Breast epithelium (tissue), 4 donors: ENCODE data around the gene IPCEF1. TPM values are rescaled to one million over a fixed set of nuclear protein-coding genes. Genes with fewer than 3 reads are reported as not detected.
"Not testable (repeated sequence)": the region's sequence is repeated elsewhere in the genome, so short reads cannot be mapped to it uniquely, and the experiment has no call there.

Experiments used
- DNase-seq, 2 donors: peaks; one replicate each; pipeline ENCODE4 v3.0.0-alpha.2; 2019; ENCODE audit warnings: low spot score in 2 of 2
- H3K27ac ChIP-seq, 2 donors: fragments of 200-600 bp; sonication (generic) in 1 of 2; one replicate each; pipeline ENCODE4 v1.5.1; 2016 to 2019; ENCODE audit warnings: mild to moderate bottlenecking in 1 of 2
- H3K27me3 ChIP-seq, 2 donors: fragments of 200-600 bp; sonication (generic) in 1 of 2; one replicate each; pipeline versions ENCODE4 v1.5.1 to v1.6.0; 2017 to 2019; ENCODE audit warnings: control low read depth in 1 of 2, mild to moderate bottlenecking in 1 of 2
- H3K36me3 ChIP-seq: fragments of 200-600 bp; one replicate; pipeline ENCODE4 v1.5.1; 2019
- H3K4me1 ChIP-seq, 2 donors: fragments of 200-600 bp; sonication (generic); one replicate each; pipeline ENCODE4 v1.5.1; 2016 to 2019; ENCODE audit warnings: control low read depth in 1 of 2
- H3K4me3 ChIP-seq, 3 donors: fragments of 200-600 bp; sonication (generic); 1 replicate in 2 of 3; 2 replicates in 1 of 3; pipeline ENCODE4 v1.5.1; 2016 to 2019; ENCODE audit warnings: mild to moderate bottlenecking in 3 of 3, moderate library complexity in 2 of 3
- H3K9me3 ChIP-seq, 2 donors: fragments of 200-600 bp; sonication (generic) in 1 of 2; one replicate each; pipeline ENCODE4 v1.5.1; 2016 to 2019; ENCODE audit warnings: control low read depth in 1 of 2
- POLR2A ChIP-seq: fragments of 450-650 bp; IDR thresholded peaks from one replicate; pipeline ENCODE4 v1.6.1; 2016; ENCODE audit warnings: antibody characterized with exemption, mild to moderate bottlenecking, moderate library complexity
- POLR2AphosphoS5 ChIP-seq, 3 donors: sonication (generic); formaldehyde crosslinking; IDR thresholded peaks; one replicate each; pipeline ENCODE4 v1.6.1; 2017; ENCODE audit warnings: antibody characterized with exemption in 3 of 3
- intact Hi-C: fragments of 100-400 bp; cut with DNase I; formaldehyde crosslinking; loops from one replicate; pipeline ENCODE4 v1.15.1; 2023; ENCODE audit warnings: low total_unique reads
- total RNA-seq, 3 donors: library from RNA; depleted of rRNA; stranded (reverse); fragments of >200 nt; gene quantifications; one replicate each; pipeline ENCODE4 v1.1.0, GENCODE V29; 2016
- TF ChIP-seq, protein P1 (sequence below), 3 donors: fragments of 450-650 bp; IDR thresholded peaks; one replicate each; pipeline ENCODE4 v1.5.1; 2016 to 2017; ENCODE audit warnings: antibody characterized with exemption in 3 of 3, mild to moderate bottlenecking in 3 of 3, moderate library complexity in 3 of 3

Gene IPCEF1
- total RNA-seq, 3 donors from 2014 or later = 3.7 to 6.7 (median 5.6) TPM

DNA sequence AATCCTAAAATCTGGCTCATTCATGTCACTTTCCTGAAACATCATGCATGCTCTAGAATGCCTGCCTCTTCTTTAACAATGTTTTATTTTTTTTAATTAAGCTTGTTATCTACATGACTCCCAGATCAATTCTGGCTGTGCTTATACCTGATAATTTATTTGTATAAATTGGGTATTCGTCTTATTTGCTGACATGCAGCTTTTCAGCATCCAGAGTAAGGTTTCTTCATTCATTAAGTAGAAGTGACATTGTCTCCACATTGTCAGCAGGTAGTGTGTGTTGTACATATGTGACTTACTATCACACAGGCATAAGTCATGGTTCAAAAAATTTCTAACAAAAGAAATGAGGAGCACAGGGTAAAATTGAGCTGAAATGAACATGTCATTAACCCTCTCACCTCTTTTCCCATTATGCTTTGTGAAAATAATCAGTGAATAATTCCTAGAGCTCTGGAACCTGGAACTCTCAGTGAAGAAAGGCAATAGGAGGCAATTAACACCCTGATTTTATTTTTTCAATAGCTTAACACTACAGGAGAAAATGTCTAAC lies 160.2 kb downstream of the IPCEF1 start:
- no peaks in the 10 kb centered on the region for H3K9me3 ChIP-seq
- H3K36me3 ChIP-seq = no peaks in the 10 kb centered on the region
- no peaks in the 10 kb centered on the region for H3K4me1 ChIP-seq
- no peak overlapping the region for H3K4me3 ChIP-seq
- DNase-seq = no peak
- no peaks in the 10 kb centered on the region for H3K27me3 ChIP-seq
- no peak overlapping the region for H3K27ac ChIP-seq
- intact Hi-C loops = no loop called here
- TF ChIP-seq POLR2AphosphoS5 (IDR thresholded peaks at IDR 0.05) = no peak
- no peak for TF ChIP-seq POLR2A
- TF ChIP-seq, protein P1, sequence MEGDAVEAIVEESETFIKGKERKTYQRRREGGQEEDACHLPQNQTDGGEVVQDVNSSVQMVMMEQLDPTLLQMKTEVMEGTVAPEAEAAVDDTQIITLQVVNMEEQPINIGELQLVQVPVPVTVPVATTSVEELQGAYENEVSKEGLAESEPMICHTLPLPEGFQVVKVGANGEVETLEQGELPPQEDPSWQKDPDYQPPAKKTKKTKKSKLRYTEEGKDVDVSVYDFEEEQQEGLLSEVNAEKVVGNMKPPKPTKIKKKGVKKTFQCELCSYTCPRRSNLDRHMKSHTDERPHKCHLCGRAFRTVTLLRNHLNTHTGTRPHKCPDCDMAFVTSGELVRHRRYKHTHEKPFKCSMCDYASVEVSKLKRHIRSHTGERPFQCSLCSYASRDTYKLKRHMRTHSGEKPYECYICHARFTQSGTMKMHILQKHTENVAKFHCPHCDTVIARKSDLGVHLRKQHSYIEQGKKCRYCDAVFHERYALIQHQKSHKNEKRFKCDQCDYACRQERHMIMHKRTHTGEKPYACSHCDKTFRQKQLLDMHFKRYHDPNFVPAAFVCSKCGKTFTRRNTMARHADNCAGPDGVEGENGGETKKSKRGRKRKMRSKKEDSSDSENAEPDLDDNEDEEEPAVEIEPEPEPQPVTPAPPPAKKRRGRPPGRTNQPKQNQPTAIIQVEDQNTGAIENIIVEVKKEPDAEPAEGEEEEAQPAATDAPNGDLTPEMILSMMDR (IDR thresholded peaks at IDR 0.05) = no peak

DNA sequence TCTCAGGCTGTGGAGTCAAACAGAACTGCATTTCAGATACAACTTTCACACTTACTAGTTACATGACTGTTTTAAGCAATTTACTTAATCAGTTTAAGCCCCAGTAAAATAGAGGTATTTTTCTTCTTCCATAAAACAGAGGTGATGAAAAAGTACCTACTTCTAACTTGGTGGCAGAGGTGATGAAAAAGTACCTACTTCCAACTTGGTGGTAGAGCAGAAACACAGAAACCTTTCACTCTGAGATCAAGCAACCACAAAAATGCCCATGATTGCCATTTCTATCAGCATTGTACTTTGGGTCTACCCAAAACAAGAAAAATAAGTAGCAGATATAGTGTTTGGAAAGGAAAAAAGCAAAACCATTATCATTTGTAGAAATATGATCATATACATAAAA lies 168.9 kb downstream of the IPCEF1 start:
- H3K27me3 ChIP-seq = no peaks in the 10 kb centered on the region
- no peak overlapping the region for H3K4me3 ChIP-seq
- H3K36me3 ChIP-seq = no peaks in the 10 kb centered on the region
- no peak for DNase-seq
- no peaks in the 10 kb centered on the region for H3K9me3 ChIP-seq
- no peak overlapping the region for H3K27ac ChIP-seq
- TF ChIP-seq, protein P1 (IDR thresholded peaks at IDR 0.05) = no peak
- TF ChIP-seq POLR2AphosphoS5 (IDR thresholded peaks at IDR 0.05) (no peak), POLR2A (no peak)
- no peaks in the 10 kb centered on the region for H3K4me1 ChIP-seq
- intact Hi-C loops = no loop called here

GRCh38 chr6:154187203-154187602 lies 169.4 kb downstream of the IPCEF1 start:
- Histone ChIP-seq H3K36me3 (no peaks in the 10 kb centered on the region), H3K4me1 (no peaks in the 10 kb centered on the region), H3K9me3 (no peaks in the 10 kb centered on the region), H3K27me3 (no peaks in the 10 kb centered on the region), H3K27ac (no peak overlapping the region), H3K4me3 (no peak overlapping the region)
- DNase-seq = no peak
- TF ChIP-seq, protein P1 (IDR thresholded peaks at IDR 0.05) = no peak
- TF ChIP-seq POLR2AphosphoS5 (IDR thresholded peaks at IDR 0.05) = no peak
- TF ChIP-seq POLR2A = no peak
- intact Hi-C loops = no loop called here

- H3K9me3 ChIP-seq = peaks cover 0 to 7% of the 10 kb centered on the region in 2 donors
- H3K27ac ChIP-seq = no peak overlapping the region
- H3K27me3 ChIP-seq = no peaks in the 10 kb centered on the region
- no peak overlapping the region for H3K4me3 ChIP-seq
- TF ChIP-seq POLR2AphosphoS5 (IDR thresholded peaks at IDR 0.05) (no peak), POLR2A (no peak)
- TF ChIP-seq, protein P1 (IDR thresholded peaks at IDR 0.05) = no peak
- intact Hi-C loops = no loop called here
- H3K36me3 ChIP-seq = no peaks in the 10 kb centered on the region
- DNase-seq = no peak
- H3K4me1 ChIP-seq = no peaks in the 10 kb centered on the region
These were observed 177.2 kb downstream of the IPCEF1 start for GRCh38 chr6:154179434-154179833.

GRCh38 chr6:154172393-154172792 lies 184.2 kb downstream of the IPCEF1 start:
- intact Hi-C loops, H3K4me3 ChIP-seq, H3K27ac ChIP-seq, DNase-seq, H3K4me1 ChIP-seq, H3K36me3 ChIP-seq, H3K27me3 ChIP-seq, H3K9me3 ChIP-seq: not testable (repeated sequence)

DNA sequence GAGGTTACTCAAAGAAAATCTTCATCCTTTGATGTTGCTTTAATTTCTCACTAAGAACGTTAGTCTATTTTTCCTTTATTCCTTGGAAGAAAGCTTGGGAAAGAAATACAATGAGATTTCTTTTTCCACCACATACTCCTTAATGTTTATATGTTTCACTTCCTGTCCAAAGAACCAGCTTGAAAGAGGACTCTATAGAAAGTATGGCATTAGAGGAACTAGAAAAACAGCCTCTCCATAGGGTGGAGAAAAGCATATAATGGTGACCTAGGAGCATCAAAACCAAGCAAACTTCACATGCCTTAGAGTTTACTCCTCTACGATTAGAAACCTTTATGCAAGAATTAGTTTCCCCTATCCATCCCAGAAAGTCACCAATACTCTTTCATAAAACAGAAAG lies 186.5 kb downstream of the IPCEF1 start:
- intact Hi-C loops = no loop called here
- H3K4me3 ChIP-seq = no peak overlapping the region
- no peak overlapping the region for H3K27ac ChIP-seq
- H3K27me3 ChIP-seq = no peaks in the 10 kb centered on the region
- no peak for DNase-seq
- TF ChIP-seq POLR2AphosphoS5 (IDR thresholded peaks at IDR 0.05) (no peak), POLR2A (no peak)
- TF ChIP-seq, protein P1 (IDR thresholded peaks at IDR 0.05) = no peak
- peaks cover 0 to 4% of the 10 kb centered on the region in 2 donors for H3K9me3 ChIP-seq
- H3K36me3 ChIP-seq = no peaks in the 10 kb centered on the region
- H3K4me1 ChIP-seq = no peaks in the 10 kb centered on the region
